ENCODE data around the gene AOPEP. TPM values are rescaled to one million over a fixed set of nuclear protein-coding genes. Genes with fewer than 3 reads are reported as not detected.

AOPEP gene
- total RNA-seq, 1 donor from 2014 or later, result 213 TPM

DNA sequence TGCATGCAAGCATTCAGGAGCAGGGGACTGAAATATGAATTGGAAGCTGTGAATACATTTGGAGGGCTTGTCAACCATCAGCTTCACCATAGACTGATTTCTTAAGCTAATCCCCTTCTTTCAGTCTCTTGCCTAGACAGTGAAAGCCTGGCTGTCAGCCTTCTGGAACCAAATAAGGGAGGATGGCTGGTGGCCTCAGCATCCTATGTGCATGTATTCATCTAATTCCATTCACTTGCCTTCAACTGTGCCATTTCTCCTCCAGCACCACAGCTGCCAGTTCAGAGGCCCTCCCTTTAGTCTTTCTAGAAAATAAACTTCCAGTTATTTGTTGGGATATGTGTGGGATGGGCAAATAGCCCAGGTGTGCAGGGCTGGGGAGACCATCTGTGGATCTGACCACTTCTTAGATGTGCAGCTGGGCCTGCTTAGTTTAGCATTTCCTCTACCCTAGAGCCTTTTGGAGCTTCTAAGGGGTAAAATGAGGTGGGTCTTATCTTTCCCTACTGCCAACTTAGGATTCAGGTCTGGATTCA, 62.1 kb downstream of the AOPEP start:
- DNase-seq (ENCODE audit: low read depth), result peak; percentile 59

DNA sequence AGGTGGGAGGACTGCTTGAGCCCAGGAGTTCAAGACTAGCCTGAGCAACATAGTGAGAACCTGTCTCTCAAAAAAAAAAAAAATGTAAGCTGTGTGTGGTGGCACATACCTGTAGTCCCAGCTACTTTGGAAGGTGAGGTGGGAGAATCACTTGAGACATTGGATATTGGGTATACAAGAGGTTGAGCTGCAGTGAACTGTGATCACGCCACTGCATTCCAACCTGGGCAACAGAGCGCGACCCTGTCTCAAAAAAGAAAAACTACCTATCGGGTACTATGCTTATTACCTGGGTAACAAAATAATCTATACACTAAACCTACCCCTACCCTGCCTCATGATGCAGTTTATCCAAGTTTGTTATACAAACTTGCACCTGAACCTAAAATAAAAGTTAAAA, 64.9 kb downstream of the AOPEP start:
- no peak for DNase-seq (ENCODE audit: low read depth)

DNA sequence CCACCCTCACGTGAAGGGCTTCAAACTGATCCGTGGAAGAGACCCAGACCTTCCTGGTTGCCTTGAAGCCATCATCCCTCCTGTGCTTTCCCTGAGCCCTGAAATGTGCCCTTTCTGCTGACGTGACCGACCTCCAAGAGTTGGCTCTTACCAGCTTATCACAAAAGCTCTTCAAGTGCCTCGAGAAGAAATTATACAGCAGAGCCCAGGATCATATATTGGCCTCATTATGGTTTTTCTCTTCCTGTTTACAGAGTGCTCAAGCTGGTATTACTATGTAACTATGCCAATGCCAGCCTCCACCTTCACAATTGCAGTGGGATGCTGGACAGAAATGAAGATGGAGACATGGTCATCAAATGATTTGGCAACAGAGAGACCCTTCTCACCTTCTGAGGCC, 66.0 kb downstream of the AOPEP start:
- DNase-seq (ENCODE audit: low read depth), result no peak

DNA sequence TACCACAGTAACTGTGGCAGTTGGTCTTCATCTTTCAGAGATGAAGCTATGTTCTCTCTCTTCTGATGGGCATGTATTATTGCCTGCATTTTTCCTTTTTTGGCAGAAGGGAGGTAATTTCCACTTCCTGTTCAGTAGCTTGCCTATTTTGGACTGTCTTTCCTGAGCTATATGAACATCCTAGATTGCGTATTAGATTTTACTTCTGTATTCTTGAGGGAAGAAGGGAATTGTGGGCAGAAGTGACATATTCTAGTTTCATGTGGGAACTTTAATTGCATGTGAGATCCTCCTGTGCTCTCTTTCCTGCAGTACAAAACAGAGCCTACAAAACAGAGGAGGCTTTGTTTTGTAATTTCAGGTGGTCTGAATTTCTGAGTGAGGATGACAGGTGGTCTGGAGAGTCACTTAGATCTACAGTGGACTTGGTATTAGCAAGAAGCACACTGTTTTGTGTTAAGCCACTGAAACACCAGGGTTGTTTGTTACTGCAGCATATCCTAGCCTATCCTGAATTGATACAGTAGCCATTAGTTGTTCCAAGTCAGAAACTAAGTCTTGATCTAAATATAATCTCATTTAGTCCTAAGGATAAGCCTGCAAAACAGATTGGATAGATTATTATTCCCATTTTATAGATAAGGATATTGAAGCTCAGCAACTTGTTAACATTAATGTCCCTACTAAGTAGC, 68.1 kb downstream of the AOPEP start:
- no peak for DNase-seq (ENCODE audit: low read depth)

DNA sequence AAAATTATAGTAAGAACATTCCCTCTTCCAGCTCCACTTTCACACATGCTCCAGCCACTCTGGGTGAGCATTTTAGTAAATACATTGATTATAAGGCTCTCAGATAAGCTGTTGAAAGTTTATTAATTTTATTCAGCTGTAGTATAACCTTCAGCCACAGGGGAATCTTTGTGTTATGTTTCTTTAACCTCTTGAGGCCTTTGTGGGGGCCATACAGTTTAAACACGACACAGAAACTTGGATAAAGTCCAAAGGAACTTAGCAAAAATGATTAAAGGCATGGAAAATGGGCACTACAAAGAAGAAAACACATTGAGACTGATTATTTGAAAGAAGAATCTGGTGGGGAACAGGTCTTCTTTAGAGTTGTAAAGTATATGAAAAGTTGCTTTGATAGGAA, 70.2 kb downstream of the AOPEP start:
- no peak for DNase-seq (ENCODE audit: low read depth)

DNA sequence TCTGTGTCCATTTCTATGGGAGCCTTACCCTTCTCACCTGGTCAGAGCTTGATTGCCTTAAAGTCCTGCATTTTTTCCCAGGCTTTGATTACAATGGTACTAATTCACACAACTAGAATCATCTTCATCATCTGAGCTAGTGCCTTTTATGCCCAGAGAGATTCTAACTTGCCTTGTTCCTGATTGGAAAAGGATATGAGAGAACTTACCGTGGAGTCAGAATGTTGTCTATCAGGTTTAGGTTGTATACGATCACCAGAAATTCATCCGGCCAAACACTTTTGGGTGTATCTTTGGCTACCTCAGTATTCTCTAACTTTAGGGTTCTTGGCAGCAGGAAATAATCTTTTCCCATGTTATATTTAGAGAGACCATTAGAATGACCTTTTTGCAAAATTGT, 71.7 kb downstream of the AOPEP start:
- no peak for DNase-seq (ENCODE audit: low read depth)

DNA sequence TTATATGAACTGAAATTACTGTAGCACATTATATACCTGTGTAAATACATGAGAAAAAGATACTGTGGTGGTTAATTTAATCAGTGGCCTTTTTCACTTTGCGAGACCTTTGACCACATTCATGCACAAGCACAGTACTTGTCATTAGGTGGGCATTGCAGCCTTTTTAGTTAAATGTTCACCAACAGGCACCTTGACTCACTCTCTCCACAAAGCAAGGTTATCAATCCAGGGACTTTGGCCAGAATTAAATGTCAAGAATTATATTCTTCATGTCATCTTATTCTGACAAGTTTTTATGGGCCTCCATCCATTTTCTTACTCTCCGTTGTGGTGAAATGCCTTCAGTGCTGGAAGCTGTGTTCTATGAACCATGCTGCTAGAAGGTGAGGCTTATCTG, 72.2 kb downstream of the AOPEP start:
- no peak for DNase-seq (ENCODE audit: low read depth)

DNA sequence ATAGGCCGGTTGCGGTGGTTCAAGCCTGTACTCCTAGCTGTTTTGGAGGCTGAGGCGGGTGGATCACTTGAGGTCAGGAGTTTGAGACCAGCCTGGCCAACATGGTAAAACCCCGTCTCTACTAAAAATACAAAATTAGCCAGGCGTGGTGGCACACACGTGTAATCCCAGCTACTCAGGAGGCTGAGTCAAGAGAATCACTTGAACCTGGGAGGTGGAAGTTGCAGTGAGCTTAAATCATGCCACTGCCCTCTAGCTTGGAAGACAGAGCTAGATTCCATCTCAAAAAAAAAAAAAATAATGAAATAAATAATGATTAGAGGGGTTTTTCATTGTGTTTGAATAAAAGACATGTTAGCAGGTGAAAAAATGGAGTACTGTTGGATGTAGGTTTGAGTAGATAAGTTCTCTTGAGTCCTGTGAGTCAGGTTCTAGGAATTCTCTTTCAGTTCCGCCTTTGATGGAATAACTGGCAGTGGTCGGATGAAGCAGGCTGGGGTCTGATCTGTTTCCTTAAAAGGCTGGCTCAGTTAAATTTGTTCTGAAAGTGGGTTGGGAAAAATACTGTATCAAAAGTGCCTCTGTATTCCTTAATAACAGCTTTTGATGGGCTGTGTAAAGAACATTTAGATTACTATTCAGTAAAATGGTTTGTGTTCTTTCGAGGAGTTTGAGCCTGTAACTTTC, 73.2 kb downstream of the AOPEP start:
- peak; percentile 82 for DNase-seq (ENCODE audit: low read depth)

DNA sequence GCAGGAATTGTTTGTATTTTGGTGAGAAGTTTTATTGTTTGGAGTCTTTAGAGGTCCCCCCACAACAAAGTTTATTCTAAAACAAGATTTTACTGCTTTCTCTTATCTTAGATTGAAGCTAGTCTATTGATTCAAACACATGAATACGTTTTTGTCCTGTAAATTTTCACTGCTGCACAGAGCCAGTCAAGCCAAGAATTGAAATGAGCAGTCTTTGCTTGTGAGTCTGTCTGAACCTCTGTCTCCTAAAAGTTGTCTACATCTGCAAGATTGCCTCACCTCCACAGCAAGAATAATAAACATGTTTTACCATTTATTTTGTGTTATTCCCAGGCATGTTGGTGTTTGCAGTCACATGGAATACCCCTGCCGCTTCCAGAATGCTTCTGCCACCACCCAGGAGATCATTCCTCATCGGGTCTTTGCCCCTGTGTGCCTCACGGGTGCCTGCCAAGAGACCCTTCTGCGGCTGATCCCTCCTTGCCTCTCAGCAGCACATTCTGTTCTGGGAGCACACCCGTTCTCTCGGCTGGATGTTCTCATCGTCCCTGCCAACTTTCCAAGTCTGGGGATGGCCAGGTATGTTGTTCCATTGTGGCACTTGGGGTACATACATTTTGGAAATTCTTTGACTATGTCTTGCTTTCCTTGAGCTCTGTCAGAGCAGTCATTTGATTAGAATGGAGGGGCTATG, 74.1 kb downstream of the AOPEP start:
- peak; percentile 45 for DNase-seq (ENCODE audit: low read depth)

DNA sequence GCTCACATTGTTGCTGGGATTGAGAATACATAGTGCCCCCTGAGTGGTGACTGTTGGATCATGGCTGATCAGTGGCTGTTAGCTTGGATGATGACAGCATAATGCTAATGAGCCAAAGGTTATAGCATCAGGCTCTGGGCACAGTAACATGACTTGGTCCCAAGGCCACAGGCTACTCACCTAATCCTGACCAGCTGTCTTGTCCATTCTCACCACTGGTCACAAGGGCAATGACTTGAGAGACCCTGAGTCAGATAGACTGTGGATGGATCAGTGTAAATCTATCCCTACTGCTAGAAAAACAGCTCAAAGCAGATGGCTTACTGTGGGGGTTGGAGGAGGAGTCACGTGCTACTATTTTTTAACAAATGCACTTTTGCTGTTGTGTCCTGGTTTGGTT, 74.7 kb downstream of the AOPEP start:
- peak; percentile 99 for DNase-seq (ENCODE audit: low read depth)

DNA sequence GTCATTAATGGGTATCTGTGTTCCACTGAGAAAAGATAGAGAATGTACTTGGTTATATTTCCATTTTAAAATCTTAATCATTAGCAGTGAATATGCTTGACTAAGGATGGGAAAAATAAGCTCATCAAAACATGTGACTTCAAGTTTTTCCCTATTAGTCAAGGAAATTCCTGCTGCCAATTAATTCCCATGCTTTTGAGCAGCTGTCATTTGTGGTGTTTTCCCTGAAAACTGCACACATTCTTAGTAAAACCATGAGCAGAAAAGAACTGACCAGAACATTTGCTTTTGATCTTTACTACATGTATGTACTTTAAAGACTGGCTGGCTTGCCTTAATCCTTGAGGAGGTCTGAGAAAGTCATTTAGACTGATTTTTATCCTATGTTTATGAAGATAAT, 75.2 kb downstream of the AOPEP start:
- peak; percentile 87 for DNase-seq (ENCODE audit: low read depth)

DNA sequence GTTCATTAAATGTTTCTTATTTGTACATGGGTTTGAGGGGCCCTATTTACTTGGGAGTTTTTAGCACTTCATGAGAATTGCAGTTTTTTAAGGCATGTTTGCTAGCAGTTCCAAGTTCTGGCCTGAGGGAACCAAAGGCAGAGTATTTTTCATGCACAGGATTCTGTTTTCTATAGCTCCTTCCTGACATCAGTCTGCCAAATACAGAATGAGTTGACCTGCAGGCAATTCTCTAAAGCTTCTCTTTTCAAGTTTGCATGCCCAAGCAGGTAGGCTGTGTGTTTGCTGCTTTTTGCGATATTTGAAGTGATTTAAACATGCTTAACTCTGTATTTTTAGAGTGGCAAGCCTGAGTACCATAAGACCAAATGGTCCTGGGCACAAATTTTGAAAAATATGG, 75.8 kb downstream of the AOPEP start:
- no peak for DNase-seq (ENCODE audit: low read depth)

DNA sequence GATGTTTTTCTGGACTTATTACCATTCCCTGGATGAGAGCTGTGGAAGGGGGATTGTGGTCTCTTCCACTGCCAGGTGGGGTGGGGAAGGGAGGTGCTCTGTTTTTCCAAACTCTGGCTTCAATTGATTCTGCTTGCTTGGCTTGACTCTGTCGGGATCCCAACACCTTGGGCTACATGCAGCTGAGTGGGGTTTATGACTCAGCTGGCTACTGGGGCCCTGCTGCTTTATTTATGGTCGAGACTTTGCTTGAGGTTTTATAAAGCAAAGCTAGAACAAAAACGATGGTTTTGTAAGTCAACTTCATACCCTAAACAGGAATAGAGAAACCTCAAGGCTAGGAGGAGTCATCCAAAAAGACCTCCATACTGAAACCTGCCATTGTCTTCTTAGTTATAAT, 76.3 kb downstream of the AOPEP start:
- peak; percentile 79 for DNase-seq (ENCODE audit: low read depth)

DNA sequence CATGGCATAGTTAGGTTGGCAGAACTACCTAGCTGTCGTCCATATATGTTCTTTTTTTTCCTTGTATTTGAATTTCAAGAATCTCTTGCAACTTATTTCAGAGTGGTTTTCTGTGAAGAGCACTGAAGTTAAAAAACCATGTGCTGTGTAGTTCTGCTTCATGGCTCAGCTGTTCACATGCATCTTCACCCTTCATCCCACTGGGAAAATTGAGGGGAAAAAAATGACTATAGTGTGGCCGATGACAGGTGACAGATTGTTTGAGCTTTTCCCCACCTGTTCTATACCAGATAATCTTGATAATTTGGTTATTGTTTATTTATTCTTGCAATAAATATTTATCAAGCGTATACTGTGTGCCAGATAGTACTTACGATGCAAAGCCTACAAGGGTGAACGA, 77.8 kb downstream of the AOPEP start:
- DNase-seq (ENCODE audit: low read depth), result no peak

DNA sequence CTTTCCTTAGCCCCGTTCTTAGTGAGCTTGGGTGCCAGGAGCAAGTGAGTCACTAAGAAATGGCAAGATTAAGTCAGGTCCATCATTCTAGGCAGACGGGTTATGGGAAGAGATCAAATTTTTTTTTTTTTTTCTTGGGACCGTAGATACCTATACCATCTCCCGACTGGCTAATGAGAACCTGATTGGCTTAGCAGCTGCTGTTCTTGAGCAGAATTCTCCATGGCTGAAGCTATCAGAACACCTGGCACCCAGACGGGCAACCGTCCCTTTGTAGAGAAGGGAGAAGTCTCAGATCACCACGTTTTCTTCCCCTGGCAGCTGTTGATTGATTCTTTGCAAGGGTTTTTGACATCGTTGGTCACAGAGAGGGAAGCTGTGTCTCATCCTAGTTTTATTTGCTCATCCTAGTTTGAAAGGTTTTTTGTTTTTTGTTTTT, 78.6 kb downstream of the AOPEP start:
- DNase-seq (ENCODE audit: low read depth), result peak; percentile 68

DNA sequence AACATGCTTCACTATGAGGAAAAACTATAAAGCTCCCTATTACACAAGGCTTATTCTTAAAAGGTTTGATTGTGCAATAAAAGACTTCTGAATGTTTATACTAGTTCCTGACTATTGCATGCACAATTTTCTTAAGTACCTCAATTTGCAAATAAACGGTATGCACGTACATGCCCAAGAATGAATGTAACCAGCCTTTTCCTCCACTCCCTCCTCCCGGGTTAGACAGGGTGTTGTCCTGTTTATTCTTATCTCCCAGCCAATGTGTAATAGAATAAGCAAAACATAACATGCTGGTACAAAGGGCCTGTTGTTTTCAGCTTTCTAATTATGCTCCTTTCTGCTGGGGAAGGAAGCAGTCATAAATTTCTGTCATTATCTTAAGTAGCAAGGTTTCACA, 79.1 kb downstream of the AOPEP start:
- DNase-seq (ENCODE audit: low read depth), result peak; percentile 66

DNA sequence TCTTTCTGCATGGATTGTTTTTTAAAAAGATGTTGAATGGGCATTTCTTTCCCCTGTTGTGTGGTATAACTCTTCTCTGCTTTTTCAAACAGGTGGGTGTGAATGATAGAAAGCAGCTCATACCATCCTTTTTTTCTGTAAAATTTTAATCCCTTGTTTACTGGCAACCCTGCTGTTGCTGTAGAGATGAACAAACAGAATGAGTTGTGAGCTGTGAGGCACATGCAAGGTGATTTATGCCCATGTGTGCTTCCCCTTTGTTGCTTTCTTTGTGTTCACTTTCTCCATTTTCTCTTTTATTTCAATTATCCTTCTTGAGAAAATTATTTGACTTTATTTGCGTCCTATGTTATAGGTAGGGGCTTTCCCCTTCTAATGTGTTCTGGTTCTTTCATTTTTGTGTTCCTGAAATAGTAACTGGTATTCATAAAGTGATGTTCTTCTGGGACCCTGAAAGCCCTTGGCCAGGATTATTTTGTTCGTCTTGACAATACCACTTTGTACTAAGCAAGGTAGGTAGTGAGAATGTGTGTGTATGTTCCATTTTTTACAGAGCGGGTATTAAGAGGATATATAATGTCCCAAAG, 79.9 kb downstream of the AOPEP start:
- DNase-seq (ENCODE audit: low read depth), result peak; percentile 70

DNA sequence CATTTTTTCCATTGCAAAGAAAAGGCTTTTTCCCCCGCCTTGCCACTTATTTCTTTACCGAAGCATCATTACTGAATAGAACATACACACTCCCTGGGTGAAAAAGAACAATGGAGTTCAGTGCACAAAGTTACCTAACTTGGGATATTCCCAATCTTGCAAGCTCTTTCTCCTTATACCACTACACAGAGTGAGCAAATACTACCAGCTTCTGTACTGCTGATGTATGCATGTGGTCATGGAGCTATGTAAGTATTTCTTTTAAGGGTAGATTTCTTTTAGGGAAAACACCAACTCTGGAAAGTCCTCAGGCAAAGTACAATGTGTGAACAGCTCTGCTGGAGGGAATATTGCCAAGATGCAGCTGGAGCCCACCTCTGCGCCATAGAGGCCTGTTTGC, 81.1 kb downstream of the AOPEP start:
- DNase-seq (ENCODE audit: low read depth), result no peak

DNA sequence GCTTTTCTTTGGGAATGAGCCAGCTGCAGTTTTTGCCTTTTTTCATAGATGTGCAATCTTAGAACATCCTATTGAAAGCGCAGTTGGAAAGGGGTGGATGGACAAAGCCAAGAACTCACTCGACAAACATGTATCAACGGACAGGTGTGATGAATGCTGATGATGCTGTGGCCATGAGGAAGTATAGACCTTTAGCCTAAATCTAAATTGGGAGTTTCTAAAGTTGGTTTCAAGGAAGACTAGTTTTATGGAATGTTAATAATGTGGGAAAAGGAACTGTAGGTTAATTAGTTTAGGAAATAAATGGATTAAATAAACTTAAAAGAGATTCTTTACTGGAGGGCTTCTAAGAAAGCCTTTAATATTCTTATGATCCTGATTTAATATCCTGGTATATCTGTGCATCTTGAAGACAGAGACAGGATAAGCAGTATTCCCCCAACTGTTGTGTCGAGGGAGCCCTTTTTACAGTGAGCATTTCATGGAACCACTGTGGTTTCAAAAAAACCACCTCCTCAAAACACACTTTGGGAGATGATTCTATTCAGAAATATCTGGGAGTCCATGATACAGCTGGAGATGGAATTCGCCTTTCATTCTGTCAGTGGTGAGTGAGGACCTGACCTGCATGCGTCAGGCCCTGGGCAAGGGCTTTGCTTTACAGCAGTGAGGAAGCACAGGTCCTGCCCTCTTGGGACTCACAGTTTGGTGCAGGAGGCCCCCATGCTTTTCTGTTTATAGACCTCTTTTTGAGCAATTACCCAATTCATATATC, 82.6 kb downstream of the AOPEP start:
- DNase-seq (ENCODE audit: low read depth), result peak; percentile 71

DNA sequence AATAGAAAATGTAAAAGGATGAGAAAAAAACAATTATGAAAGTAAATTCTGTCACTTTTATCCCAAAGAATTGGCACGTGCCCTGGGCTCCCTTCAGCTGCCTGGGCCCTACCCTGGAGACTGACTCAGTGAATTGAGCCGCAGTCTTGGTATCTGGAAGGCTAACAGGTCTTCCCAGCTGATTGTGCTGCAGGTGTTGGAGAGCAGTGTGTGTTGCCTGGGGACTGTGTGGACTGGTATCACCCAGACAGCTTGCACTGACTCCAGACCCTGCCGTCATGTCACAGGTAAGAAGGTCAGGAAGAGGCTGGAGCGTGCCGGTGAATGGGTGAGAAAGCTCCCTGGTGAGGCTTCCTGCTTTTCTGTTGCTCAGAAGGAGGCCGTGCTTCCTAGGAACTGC, 83.3 kb downstream of the AOPEP start:
- DNase-seq (ENCODE audit: low read depth), result no peak

DNA sequence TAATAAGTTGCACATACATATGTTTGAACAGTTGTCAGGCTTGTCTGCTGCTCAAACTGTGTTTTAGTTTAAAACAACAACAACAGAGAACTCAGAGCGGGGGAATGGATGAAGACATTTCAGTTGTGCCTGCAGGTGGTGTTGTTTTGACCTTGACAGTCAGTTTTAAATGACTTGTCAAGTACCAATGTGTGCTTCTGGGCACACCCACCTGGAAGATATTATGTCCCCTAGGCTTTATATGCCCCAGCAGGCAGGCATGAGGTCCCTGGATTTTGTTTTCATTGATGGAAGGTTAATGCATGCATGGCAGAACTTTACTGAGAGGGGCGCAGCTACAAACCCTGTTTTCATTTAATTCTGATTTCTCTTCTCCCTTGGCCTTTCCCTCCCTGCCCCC, 84.6 kb downstream of the AOPEP start:
- DNase-seq (ENCODE audit: low read depth), result no peak
